Cardiac fibroblast (primary cell): ENCODE measurements around the gene PCDH1.

Experiments
- DNase-seq, 2 donors: peaks; one replicate each; pipeline versions ENCODE4 v3.0.0 to v3.0.0-alpha.2; 2010; ENCODE audit warnings: low read depth in 2 of 2
- H3K4me3 ChIP-seq, 2 donors: replicated peaks in 1 of 2; 1 replicate in 1 of 2; 2 replicates in 1 of 2; pipeline ENCODE4 v1.5.1; 2011; ENCODE audit warnings: low read depth in 2 of 2, low read length in 2 of 2, mild to moderate bottlenecking in 2 of 2, moderate library complexity in 1 of 2
- CTCF ChIP-seq: IDR thresholded peaks from one replicate; pipeline ENCODE4 v1.5.1; 2011; ENCODE audit warnings: low read depth, mild to moderate bottlenecking, low read length, inconsistent platforms

The PCDH1 gene

GRCh38 chr5:141808857-141809256, 69.4 kb downstream of the PCDH1 start:
- TF ChIP-seq CTCF, result no peak
- DNase-seq, result no peak
- no peak overlapping the region for H3K4me3 ChIP-seq

- DNase-seq, result no peak
- no peak for TF ChIP-seq CTCF
- H3K4me3 ChIP-seq, result no peak overlapping the region
These were observed 70.5 kb downstream of the PCDH1 start for GRCh38 chr5:141807732-141808131.

GRCh38 chr5:141807329-141807728, 70.9 kb downstream of the PCDH1 start:
- no peak for TF ChIP-seq CTCF
- H3K4me3 ChIP-seq, result no peak overlapping the region
- DNase-seq, result no peak

DNA sequence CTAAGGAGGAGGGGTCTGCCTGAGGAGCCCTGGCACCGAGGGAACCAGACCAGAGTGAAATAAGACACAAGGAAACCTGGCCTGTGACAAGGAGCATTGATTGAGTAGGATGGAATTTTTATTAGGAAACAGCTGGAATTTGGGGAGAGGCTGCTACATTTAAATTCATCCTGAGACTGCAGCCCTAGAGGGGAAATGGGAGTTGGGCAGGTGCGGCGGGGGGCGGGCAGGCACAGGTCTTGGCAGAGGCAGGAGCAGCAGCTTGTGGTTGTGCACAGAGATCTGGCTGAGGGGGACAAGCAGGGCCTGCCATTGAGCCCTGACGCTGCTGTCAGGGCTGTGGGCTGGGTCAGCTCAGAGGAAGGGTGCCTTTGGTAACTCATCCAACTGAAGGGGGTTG, 71.6 kb downstream of the PCDH1 start:
- no peak for TF ChIP-seq CTCF
- no peak for DNase-seq
- H3K4me3 ChIP-seq, result no peak overlapping the region

DNA sequence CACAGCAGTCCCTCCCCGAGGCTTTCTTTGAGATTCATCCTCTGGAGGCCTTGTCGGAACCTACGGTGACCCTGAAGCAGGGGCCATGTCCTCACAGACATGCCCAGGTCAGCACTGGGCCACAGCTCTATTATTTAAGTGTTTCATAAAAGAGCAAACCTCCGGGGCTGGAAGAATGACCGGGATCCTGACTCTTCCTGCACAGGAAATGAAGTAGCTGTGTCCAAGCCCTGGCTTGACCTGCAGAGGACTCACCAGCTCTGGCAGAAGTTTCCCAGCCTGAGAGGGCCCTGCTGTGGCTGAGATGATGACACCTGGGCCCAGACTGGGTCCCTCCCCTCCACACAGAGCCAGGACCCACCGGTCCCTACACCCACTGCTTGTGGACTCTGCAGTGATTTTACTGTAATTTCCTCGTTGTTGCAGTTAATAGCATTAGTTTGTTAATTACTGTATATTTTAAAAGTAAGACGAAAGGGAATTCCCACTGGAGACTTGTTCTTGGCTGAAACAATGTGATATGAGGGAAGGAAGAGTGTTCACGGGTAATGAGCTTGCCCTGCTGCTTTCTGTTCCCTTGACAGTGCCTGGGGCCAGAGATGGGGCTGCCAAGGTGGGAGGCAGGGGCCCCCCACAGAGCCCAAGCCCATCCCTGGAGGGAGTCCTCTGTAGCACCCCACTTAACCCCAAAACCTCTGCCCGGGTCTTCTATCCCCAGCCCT, 72.2 kb downstream of the PCDH1 start:
- TF ChIP-seq CTCF, result no peak
- no peak overlapping the region for H3K4me3 ChIP-seq
- DNase-seq, result peak; percentile 50 to 59

GRCh38 chr5:141804475-141804874, 73.7 kb downstream of the PCDH1 start:
- no peak for DNase-seq
- TF ChIP-seq CTCF, result no peak
- H3K4me3 ChIP-seq, result no peak overlapping the region
